ENCODE results near the gene CAMK1D. TPM values are rescaled to one million over a fixed set of nuclear protein-coding genes. Genes with fewer than 3 reads are reported as not detected.

The CAMK1D gene
- total and polyA plus RNA-seq, 2 donors (not counting 3 experiments of a cell fraction or from before 2014, with no cell fraction given) = 0.37 to 4.2 TPM

DNA sequence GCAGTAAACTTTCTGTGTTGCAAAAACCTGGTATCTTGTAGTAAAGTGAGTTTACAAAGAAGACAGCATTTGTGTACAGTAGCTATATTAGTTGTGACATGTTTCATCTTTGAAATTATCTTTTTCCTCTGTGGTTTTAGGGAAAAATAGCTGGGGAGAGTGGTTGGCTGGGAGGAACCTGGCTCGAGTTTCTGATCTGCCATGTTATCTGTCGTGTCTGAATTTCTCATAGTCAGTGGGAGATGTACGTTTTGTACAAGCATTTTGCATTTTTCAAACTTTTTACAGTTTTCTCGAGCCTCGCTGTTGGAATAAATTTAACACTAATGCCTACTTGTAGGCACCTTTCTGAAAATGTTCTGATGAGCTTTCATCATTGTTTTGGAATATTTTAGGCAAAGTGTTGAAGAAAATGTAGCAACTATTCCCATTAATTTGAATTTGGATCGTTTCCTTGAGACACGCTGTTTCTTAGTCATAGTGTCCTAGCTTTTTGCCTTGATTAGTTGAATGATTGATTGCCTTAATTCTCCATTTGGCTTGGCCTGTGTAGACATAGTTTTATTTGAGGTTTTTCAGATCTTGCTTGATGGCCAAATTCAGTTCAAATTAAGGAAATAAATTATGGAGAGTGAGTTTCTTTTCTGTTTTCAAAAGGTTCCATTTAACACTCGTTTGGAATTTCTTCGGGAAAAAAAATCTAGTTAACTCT lies 65.1 kb downstream of the CAMK1D start:
- BruUV-seq (replicated peaks) = no TSS peak
- TF ChIP-seq, protein P1, sequence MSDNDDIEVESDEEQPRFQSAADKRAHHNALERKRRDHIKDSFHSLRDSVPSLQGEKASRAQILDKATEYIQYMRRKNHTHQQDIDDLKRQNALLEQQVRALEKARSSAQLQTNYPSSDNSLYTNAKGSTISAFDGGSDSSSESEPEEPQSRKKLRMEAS (IDR thresholded peaks at IDR 0.05; ENCODE audit: insufficient read depth, insufficient read length) = no peak
- TF ChIP-seq GATA2 (IDR thresholded peaks at IDR 0.05; ENCODE audit: insufficient read depth, insufficient read length, low read depth, low read length) (no peak), POLR2AphosphoS5 (IDR thresholded peaks at IDR 0.05; ENCODE audit: insufficient read depth, low read depth, low read length) (no peak), FOS (IDR thresholded peaks at IDR 0.05; ENCODE audit: borderline replicate concordance, insufficient read depth, low read length) (no peak), MYC (IDR thresholded peaks at IDR 0.05; ENCODE audit: low read depth, low read length) (no peak), POLR2A (IDR thresholded peaks at IDR 0.05; ENCODE audit: low read depth, low read length) (no peak), JUN (IDR thresholded peaks at IDR 0.05; ENCODE audit: borderline replicate concordance, insufficient read depth, insufficient read length, low read depth) (no peak), EZH2 (IDR thresholded peaks at IDR 0.05; ENCODE audit: borderline replicate concordance, low read depth, low read length, severe bottlenecking) (no peak), CTCF (IDR thresholded peaks at IDR 0.05; ENCODE audit: extremely low read depth in 1 of 2, insufficient read depth in 1 of 2, low read depth in 1 of 2, low read length in 2 of 2) (no peak)
- Histone ChIP-seq H3K36me3 (ENCODE audit: control insufficient read depth in 2 of 2, extremely low read depth in 1 of 2, insufficient read depth in 2 of 2, low read length in 2 of 2) (no peaks in the 10 kb centered on the region), H3K79me2 (ENCODE audit: control insufficient read depth, insufficient read depth, low read length) (no peaks in the 10 kb centered on the region), H2AFZ (ENCODE audit: low read depth, low read length) (no peak overlapping the region), H3K9me3 (replicated peaks; ENCODE audit: control insufficient read depth, insufficient read depth, low read length) (no peaks in the 10 kb centered on the region), H3K9me1 (replicated peaks; ENCODE audit: control insufficient read depth, extremely low read depth, insufficient read depth, low read length) (no peaks in the 10 kb centered on the region), H3K4me3 (replicated peaks in 1 of 3; ENCODE audit: insufficient read depth in 1 of 3, low read depth in 1 of 3, low read length in 3 of 3) (no peak overlapping the region), H3K9ac (replicated peaks; ENCODE audit: extremely low read depth, insufficient read depth, low read length) (no peak overlapping the region), H3K4me2 (ENCODE audit: insufficient read depth, low read length) (no peak overlapping the region), H3K4me1 (ENCODE audit: control insufficient read depth, extremely low read depth, insufficient read depth, low read length) (peaks cover 2% of the 10 kb centered on the region), H3K27ac (ENCODE audit: insufficient read depth, low read depth, low read length) (no peak overlapping the region), H4K20me1 (replicated peaks; ENCODE audit: control insufficient read depth, extremely low read depth, insufficient read depth, low read length) (no peaks in the 10 kb centered on the region), H3K27me3 (ENCODE audit: control insufficient read depth in 2 of 2, insufficient read depth in 2 of 2, low read length in 2 of 2) (peaks cover 0 to 4% of the 10 kb centered on the region in 2 experiments)
- dilution Hi-C loops (cut with MboI; ENCODE audit: extremely low pct_ligation_motif_present, low sequenced_read_pairs) = no loop called here
- FAIRE-seq (no peak), DNase-seq (ENCODE audit: low read depth, low spot score) (no peak)
- ChIA-PET POLR2A (no interaction called here), CTCF (no interaction called here)
- intact Hi-C loops (cut with micrococcal nuclease) = no loop called here

Data from endothelial cell of umbilical vein (primary cell).